GM12875 (cell line): ENCODE measurements around the gene ZMYND10.
A peak's percentile ranks its signal among the peaks of the same experiment; 100 is the strongest.

Experiments
- H3K4me3 ChIP-seq: one replicate; pipeline ENCODE4 v1.5.1; 2011; ENCODE audit warnings: low read depth, low read length, control low read depth
- TF ChIP-seq, protein P1 (sequence below): IDR thresholded peaks from 2 replicates; pipeline ENCODE4 v1.5.1; 2011; ENCODE audit warnings: low read depth, mild to moderate bottlenecking, control low read depth, inconsistent platforms, low read length, moderate library complexity, borderline replicate concordance; ENCODE audit not compliant: insufficient read depth

Gene ZMYND10

DNA sequence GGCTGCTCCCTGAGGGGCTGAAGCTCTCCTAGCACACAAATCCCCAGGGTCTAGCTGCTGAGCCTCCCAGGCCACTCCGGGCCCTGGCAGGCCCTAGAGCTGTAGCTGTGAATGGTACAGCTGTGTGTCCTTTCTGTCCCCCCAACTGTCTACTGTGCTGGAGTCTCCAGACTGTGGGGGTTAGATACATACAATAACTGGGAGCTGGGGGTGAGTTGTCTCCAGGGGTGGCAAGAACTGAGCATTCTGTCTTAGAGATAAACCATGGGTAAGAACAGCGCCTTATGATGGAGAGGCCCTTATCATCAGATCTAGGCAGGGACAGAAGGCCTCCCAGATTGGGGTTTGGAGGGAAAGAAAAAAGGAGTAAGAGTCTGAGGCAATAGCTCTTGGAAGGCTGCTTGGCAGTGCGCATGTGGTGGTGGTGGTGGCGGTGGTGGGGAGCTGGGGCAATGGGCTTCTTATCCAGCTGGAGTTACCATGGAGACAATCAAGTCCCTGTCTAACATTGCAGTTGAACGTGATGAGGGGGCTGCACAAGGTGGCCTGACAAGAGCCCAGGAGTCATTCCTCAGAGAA, 8.7 kb upstream of the ZMYND10 start:
- TF ChIP-seq, protein P1, sequence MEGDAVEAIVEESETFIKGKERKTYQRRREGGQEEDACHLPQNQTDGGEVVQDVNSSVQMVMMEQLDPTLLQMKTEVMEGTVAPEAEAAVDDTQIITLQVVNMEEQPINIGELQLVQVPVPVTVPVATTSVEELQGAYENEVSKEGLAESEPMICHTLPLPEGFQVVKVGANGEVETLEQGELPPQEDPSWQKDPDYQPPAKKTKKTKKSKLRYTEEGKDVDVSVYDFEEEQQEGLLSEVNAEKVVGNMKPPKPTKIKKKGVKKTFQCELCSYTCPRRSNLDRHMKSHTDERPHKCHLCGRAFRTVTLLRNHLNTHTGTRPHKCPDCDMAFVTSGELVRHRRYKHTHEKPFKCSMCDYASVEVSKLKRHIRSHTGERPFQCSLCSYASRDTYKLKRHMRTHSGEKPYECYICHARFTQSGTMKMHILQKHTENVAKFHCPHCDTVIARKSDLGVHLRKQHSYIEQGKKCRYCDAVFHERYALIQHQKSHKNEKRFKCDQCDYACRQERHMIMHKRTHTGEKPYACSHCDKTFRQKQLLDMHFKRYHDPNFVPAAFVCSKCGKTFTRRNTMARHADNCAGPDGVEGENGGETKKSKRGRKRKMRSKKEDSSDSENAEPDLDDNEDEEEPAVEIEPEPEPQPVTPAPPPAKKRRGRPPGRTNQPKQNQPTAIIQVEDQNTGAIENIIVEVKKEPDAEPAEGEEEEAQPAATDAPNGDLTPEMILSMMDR = no peak
- H3K4me3 ChIP-seq = no peak overlapping the region

- TF ChIP-seq, protein P1 = no peak
- H3K4me3 ChIP-seq = no peak overlapping the region
These were observed 7.9 kb upstream of the ZMYND10 start for GRCh38 chr3:50353245-50354004.

- TF ChIP-seq, protein P1 = 0 out of 2 replicates have a peak, but pooled peaks have one; percentile 10
- no peak overlapping the region for H3K4me3 ChIP-seq
These were observed 7.2 kb upstream of the ZMYND10 start for GRCh38 chr3:50352781-50353180.

DNA sequence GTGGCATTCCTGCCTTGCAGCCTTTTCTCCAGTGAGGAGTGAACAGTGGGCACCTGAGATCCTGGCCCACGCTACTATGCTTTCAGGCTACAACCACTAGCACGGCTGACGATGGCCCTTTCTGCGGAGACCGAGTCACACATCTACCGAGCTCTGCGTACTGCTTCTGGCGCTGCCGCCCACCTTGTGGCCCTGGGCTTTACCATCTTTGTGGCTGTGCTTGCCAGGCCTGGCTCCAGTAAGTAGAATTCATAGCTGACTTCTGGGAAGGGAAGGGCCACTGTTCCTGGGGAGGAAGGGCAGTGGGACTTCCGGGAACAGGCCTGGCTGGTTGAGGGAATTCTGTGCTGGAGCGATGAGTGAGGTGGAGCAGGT, 5.8 kb upstream of the ZMYND10 start:
- TF ChIP-seq, protein P1 = no peak

DNA sequence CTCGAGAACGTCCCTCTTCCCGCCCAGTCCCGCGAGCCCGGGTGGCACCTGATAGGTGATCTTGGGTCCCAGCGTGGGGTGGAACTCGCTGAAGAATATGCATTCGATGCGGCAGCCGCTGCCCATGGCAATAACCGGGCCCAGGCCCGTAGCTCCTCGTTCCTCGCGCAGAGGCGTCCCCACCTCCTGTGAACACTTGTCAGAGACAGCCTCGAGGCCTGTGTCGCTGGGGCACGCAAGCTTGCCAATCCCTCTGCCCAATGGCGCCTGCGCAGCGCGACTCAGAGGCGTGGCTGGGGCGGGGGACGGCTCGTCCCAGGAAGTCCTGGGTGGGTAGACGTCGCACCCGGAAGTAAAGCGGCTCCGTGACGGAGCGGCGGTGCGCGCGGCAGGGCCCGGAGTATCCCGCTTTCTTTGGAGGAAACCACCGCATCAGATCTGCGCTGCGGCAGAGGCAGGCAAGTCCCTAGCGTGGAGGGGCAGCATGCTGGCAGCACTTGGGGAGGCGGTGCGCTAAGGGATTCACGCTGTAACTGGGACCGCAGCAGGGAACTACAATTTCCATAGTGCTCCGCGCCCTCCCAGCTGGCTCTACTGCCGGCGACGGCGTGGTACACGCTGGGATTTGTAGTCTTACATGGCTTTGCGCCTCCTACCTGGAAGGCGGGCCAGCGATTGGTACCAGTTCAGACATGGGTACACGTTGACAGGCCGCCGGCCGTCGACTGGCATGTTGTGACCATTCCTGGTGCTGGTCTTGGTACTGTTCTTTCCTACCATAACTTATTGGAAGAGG, 5.2 kb upstream of the ZMYND10 start, which contains the start of the genes CYB561D2 and NPRL2:
Gene CYB561D2, plus strand, starts transcription at position 336 of the 796 bp plus-strand sequence. CDS start 572 bp downstream, outside the sequence.
Gene NPRL2, minus strand, starts transcription at position 249 of the 796 bp plus-strand sequence. Its CDS starts 123 bp downstream, at position 126.
- TF ChIP-seq, protein P1 = no peak

More for the DNA sequence above, 5.8 kb upstream of the ZMYND10 start:
- H3K4me3 ChIP-seq = peak overlapping the region; percentile 99

DNA sequence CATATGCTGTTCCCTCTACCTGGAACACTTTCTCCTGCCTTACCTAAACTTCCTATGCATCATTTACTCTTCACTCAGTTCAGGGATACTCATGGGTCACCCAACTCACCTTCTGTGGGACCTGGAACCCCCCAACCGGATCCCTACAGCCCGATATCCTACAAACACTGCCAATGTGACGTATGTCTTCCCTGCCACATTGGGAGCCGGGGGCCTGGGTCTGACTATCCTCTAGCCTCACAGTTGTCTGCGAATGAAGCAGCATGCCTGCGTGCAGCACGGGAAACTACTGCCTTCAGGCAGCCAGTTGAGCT, 4.6 kb upstream of the ZMYND10 start:
- TF ChIP-seq, protein P1 = no peak

More for the DNA sequence above, 5.2 kb upstream of the ZMYND10 start, which contains the start of the genes CYB561D2 and NPRL2:
- peak within 1 kb of the TSS; percentile 99 for H3K4me3 ChIP-seq

More for the DNA sequence above, 4.6 kb upstream of the ZMYND10 start:
- peak overlapping the region; percentile 99 for H3K4me3 ChIP-seq
